Measurements from ENCODE around the gene CASS4.

- TF ChIP-seq CTCF (IDR thresholded peaks at IDR 0.05; ENCODE audit: extremely low read depth in 1 of 2, insufficient read depth in 1 of 2, low read depth in 1 of 2, low read length in 2 of 2) (no peak), POLR2AphosphoS5 (IDR thresholded peaks at IDR 0.05; ENCODE audit: insufficient read depth, low read depth, low read length) (no peak), POLR2A (IDR thresholded peaks at IDR 0.05; ENCODE audit: low read depth, low read length) (no peak), EZH2 (IDR thresholded peaks at IDR 0.05; ENCODE audit: borderline replicate concordance, low read depth, low read length, severe bottlenecking) (no peak), MYC (IDR thresholded peaks at IDR 0.05; ENCODE audit: low read depth, low read length) (no peak)
Measured at GRCh38 chr20:56427797-56428196, 15.7 kb downstream of the CASS4 start.
